Measurements from ENCODE around the gene SCAPER. TPM values are rescaled to one million over a fixed set of nuclear protein-coding genes. Genes with fewer than 3 reads are reported as not detected.

Gene SCAPER
- total RNA-seq, 3 donors from 2014 or later = 15.8 to 33.1 (median 33.0) TPM

- intact Hi-C loops (cut with DNase I, micrococcal nuclease) = no loop called here
- Histone ChIP-seq H3K36me3 (ENCODE audit: low read depth) (no peaks in the 10 kb centered on the region), H3K4me1 (ENCODE audit: low read depth) (no peaks in the 10 kb centered on the region), H3K9me3 (no peaks in the 10 kb centered on the region), H3K4me3 (no peak overlapping the region)
- DNase-seq (no peak), ATAC-seq (no peak)
- no peak for TF ChIP-seq CTCF (IDR thresholded peaks at IDR 0.05)
Observed at GRCh38 chr15:76776480-76776879, 128.7 kb downstream of the SCAPER start.

GRCh38 chr15:76773234-76773633 is 131.9 kb downstream of the SCAPER start:
- TF ChIP-seq CTCF (IDR thresholded peaks at IDR 0.05) = no peak
- Histone ChIP-seq H3K4me3 (no peak overlapping the region), H3K36me3 (ENCODE audit: low read depth) (no peaks in the 10 kb centered on the region), H3K9me3 (no peaks in the 10 kb centered on the region), H3K4me1 (ENCODE audit: low read depth) (no peaks in the 10 kb centered on the region)
- no peak for ATAC-seq
- DNase-seq = no peak
- intact Hi-C loops (cut with DNase I, micrococcal nuclease) = no loop called here

- intact Hi-C loops (cut with DNase I, micrococcal nuclease) = no loop called here
- DNase-seq (no peak), ATAC-seq (no peak)
- H3K4me3 ChIP-seq = no peak overlapping the region
- H3K4me1 ChIP-seq (ENCODE audit: low read depth) = no peaks in the 10 kb centered on the region
- TF ChIP-seq CTCF (IDR thresholded peaks at IDR 0.05) = no peak
- H3K36me3 ChIP-seq (ENCODE audit: low read depth) = no peaks in the 10 kb centered on the region
- no peaks in the 10 kb centered on the region for H3K9me3 ChIP-seq
Observed at GRCh38 chr15:76772776-76773175, 132.4 kb downstream of the SCAPER start.

GRCh38 chr15:76764004-76764403 is 141.1 kb downstream of the SCAPER start:
- DNase-seq = peak in 1 of 3 donors; percentile 2
- H3K4me3 ChIP-seq = no peak overlapping the region
- peaks cover 10% of the 10 kb centered on the region for H3K9me3 ChIP-seq
- intact Hi-C loops (cut with DNase I, micrococcal nuclease) = no loop called here
- no peaks in the 10 kb centered on the region for H3K36me3 ChIP-seq (ENCODE audit: low read depth)
- TF ChIP-seq CTCF (IDR thresholded peaks at IDR 0.05) = no peak
- ATAC-seq = peak; percentile 53
- H3K4me1 ChIP-seq (ENCODE audit: low read depth) = no peaks in the 10 kb centered on the region

GRCh38 chr15:76763554-76763953 is 141.6 kb downstream of the SCAPER start:
- H3K9me3 ChIP-seq = peaks cover 10% of the 10 kb centered on the region
- no peaks in the 10 kb centered on the region for H3K36me3 ChIP-seq (ENCODE audit: low read depth)
- ATAC-seq (no peak), DNase-seq (no peak)
- H3K4me1 ChIP-seq (ENCODE audit: low read depth) = no peaks in the 10 kb centered on the region
- TF ChIP-seq CTCF (IDR thresholded peaks at IDR 0.05) = no peak
- intact Hi-C loops (cut with DNase I, micrococcal nuclease) = no loop called here
- no peak overlapping the region for H3K4me3 ChIP-seq

- DNase-seq = no peak
- Histone ChIP-seq H3K9me3 (no peaks in the 10 kb centered on the region), H3K4me3 (no peak overlapping the region), H3K4me1 (ENCODE audit: low read depth) (no peaks in the 10 kb centered on the region), H3K36me3 (ENCODE audit: low read depth) (no peaks in the 10 kb centered on the region)
- intact Hi-C loops (cut with DNase I, micrococcal nuclease) = no loop called here
- no peak for ATAC-seq
- TF ChIP-seq CTCF (IDR thresholded peaks at IDR 0.05) = no peak
Observed at GRCh38 chr15:76756381-76756780, 148.8 kb downstream of the SCAPER start.
